ENCODE measurements around the gene HS6ST3. TPM values are rescaled to one million over a fixed set of nuclear protein-coding genes. Genes with fewer than 3 reads are reported as not detected.

HS6ST3 gene
- total RNA-seq, 1 donor from 2014 or later = 1.3 TPM

GRCh38 chr13:96880419-96880818 is 790.5 kb downstream of the HS6ST3 start:
- no peak overlapping the region for H3K27ac Mint-ChIP-seq (ENCODE audit: unreplicated experiment)
- H3K27me3 Mint-ChIP-seq (ENCODE audit: unreplicated experiment) = peaks cover 3% of the 10 kb centered on the region
- peaks cover 10% of the 10 kb centered on the region for H3K36me3 Mint-ChIP-seq (ENCODE audit: unreplicated experiment)
- no peaks in the 10 kb centered on the region for H3K4me1 Mint-ChIP-seq (ENCODE audit: low read depth, unreplicated experiment)
- DNase-seq = no peak
- no peak for TF ChIP-seq CTCF (IDR thresholded peaks at IDR 0.05; ENCODE audit: partially characterized antibody, unreplicated experiment)
- H3K9me3 Mint-ChIP-seq (ENCODE audit: unreplicated experiment) = no peaks in the 10 kb centered on the region
- no peak overlapping the region for H3K4me3 Mint-ChIP-seq (ENCODE audit: unreplicated experiment)

Small RNA genes lying within 50 kb of the gene (microRNA-seq; reads per million reads assigned to microRNA genes)
- not detected for gene MIR4501 (ENCODE audit: unreplicated experiment)

Other genes starting within 250 kb of the HS6ST3 start
- gene UGGT2, start 36.7 kb upstream of the HS6ST3 start, total RNA-seq (ENCODE audit: unreplicated experiment) = 34.6 TPM